T-helper 1 cell treated with Interleukin-12 subunit alpha and Interleukin-12 subunit beta and Interleukin-4 antibody, amounts not matched to agents 30 μg/mL and 1 μg/mL, for 36 hours (primary cell): Measurements from ENCODE around the gene LRRC71.

ENCODE experiments used
- H3K27ac Mint-ChIP-seq: one replicate; pipeline ENCODE4 v1.8.0; 2021; ENCODE audit warnings: mild to moderate bottlenecking, mixed read lengths
- H3K27me3 Mint-ChIP-seq: one replicate; pipeline ENCODE4 v1.8.0; 2021; ENCODE audit warnings: low read depth, mixed read lengths
- H3K36me3 Mint-ChIP-seq: one replicate; pipeline ENCODE4 v1.8.0; 2021; ENCODE audit warnings: low read depth, mixed read lengths
- H3K4me1 Mint-ChIP-seq: one replicate; pipeline ENCODE4 v1.8.0; 2021; ENCODE audit warnings: low read depth, mixed read lengths
- H3K4me3 Mint-ChIP-seq: one replicate; pipeline ENCODE4 v1.8.0; 2021; ENCODE audit warnings: mild to moderate bottlenecking, moderate library complexity, mixed read lengths
- H3K9me3 Mint-ChIP-seq: one replicate; pipeline ENCODE4 v1.8.0; 2021; ENCODE audit warnings: mixed read lengths

Gene LRRC71

GRCh38 chr1:156897078-156897825, 23.2 kb upstream of the LRRC71 start:
- Mint-ChIP-seq H3K4me3 (no peak overlapping the region), H3K27ac (no peak overlapping the region), H3K36me3 (no peaks in the 10 kb centered on the region), H3K4me1 (peaks cover 8% of the 10 kb centered on the region), H3K27me3 (peaks cover 36% of the 10 kb centered on the region), H3K9me3 (no peaks in the 10 kb centered on the region)

GRCh38 chr1:156898161-156898566, 22.3 kb upstream of the LRRC71 start:
- no peaks in the 10 kb centered on the region for H3K36me3 Mint-ChIP-seq
- H3K9me3 Mint-ChIP-seq = no peaks in the 10 kb centered on the region
- no peak overlapping the region for H3K27ac Mint-ChIP-seq
- H3K4me3 Mint-ChIP-seq = no peak overlapping the region
- peaks cover 28% of the 10 kb centered on the region for H3K27me3 Mint-ChIP-seq
- H3K4me1 Mint-ChIP-seq = peaks cover 8% of the 10 kb centered on the region

- H3K4me1 Mint-ChIP-seq = peaks cover 8% of the 10 kb centered on the region
- no peaks in the 10 kb centered on the region for H3K36me3 Mint-ChIP-seq
- H3K4me3 Mint-ChIP-seq = no peak overlapping the region
- no peak overlapping the region for H3K27ac Mint-ChIP-seq
- H3K9me3 Mint-ChIP-seq = no peaks in the 10 kb centered on the region
- H3K27me3 Mint-ChIP-seq = peaks cover 26% of the 10 kb centered on the region
Measured at GRCh38 chr1:156898971-156899664, 21.3 kb upstream of the LRRC71 start.

- Mint-ChIP-seq H3K9me3 (no peaks in the 10 kb centered on the region), H3K27me3 (peaks cover 21% of the 10 kb centered on the region), H3K36me3 (no peaks in the 10 kb centered on the region), H3K4me3 (no peak overlapping the region), H3K4me1 (peaks cover 8% of the 10 kb centered on the region), H3K27ac (no peak overlapping the region)
Measured at GRCh38 chr1:156899956-156900718, 20.3 kb upstream of the LRRC71 start.

- H3K27me3 Mint-ChIP-seq = peaks cover 13% of the 10 kb centered on the region
Measured at GRCh38 chr1:156900896-156901589, 19.4 kb upstream of the LRRC71 start.

GRCh38 chr1:156901590-156901900, 18.9 kb upstream of the LRRC71 start:
- Mint-ChIP-seq H3K9me3 (no peaks in the 10 kb centered on the region), H3K4me3 (no peak overlapping the region), H3K36me3 (no peaks in the 10 kb centered on the region), H3K4me1 (peaks cover 8% of the 10 kb centered on the region), H3K27me3 (peaks cover 13% of the 10 kb centered on the region), H3K27ac (no peak overlapping the region)

More at GRCh38 chr1:156900896-156901589, 19.4 kb upstream of the LRRC71 start:
- Mint-ChIP-seq H3K4me3 (no peak overlapping the region), H3K9me3 (no peaks in the 10 kb centered on the region), H3K27ac (no peak overlapping the region), H3K4me1 (peaks cover 8% of the 10 kb centered on the region), H3K36me3 (no peaks in the 10 kb centered on the region)

GRCh38 chr1:156901966-156902915, 18.2 kb upstream of the LRRC71 start:
- peaks cover 8% of the 10 kb centered on the region for H3K4me1 Mint-ChIP-seq
- no peak overlapping the region for H3K27ac Mint-ChIP-seq
- no peaks in the 10 kb centered on the region for H3K36me3 Mint-ChIP-seq
- peaks cover 13% of the 10 kb centered on the region for H3K27me3 Mint-ChIP-seq
- H3K9me3 Mint-ChIP-seq = no peaks in the 10 kb centered on the region
- no peak overlapping the region for H3K4me3 Mint-ChIP-seq

GRCh38 chr1:156903328-156904091, 16.9 kb upstream of the LRRC71 start:
- no peaks in the 10 kb centered on the region for H3K36me3 Mint-ChIP-seq
- no peak overlapping the region for H3K4me3 Mint-ChIP-seq
- peaks cover 10% of the 10 kb centered on the region for H3K27me3 Mint-ChIP-seq
- no peaks in the 10 kb centered on the region for H3K9me3 Mint-ChIP-seq
- peaks cover 2% of the 10 kb centered on the region for H3K4me1 Mint-ChIP-seq
- H3K27ac Mint-ChIP-seq = no peak overlapping the region

GRCh38 chr1:156904187-156904959, 16.1 kb upstream of the LRRC71 start:
- Mint-ChIP-seq H3K27me3 (peaks cover 4% of the 10 kb centered on the region), H3K4me1 (no peaks in the 10 kb centered on the region)

GRCh38 chr1:156905176-156905575, 15.3 kb upstream of the LRRC71 start:
- no peaks in the 10 kb centered on the region for H3K36me3 Mint-ChIP-seq
- no peak overlapping the region for H3K27ac Mint-ChIP-seq
- H3K9me3 Mint-ChIP-seq = no peaks in the 10 kb centered on the region

More at GRCh38 chr1:156904187-156904959, 16.1 kb upstream of the LRRC71 start:
- H3K4me3 Mint-ChIP-seq = no peak overlapping the region
- H3K9me3 Mint-ChIP-seq = no peaks in the 10 kb centered on the region
- no peak overlapping the region for H3K27ac Mint-ChIP-seq
- H3K36me3 Mint-ChIP-seq = no peaks in the 10 kb centered on the region

GRCh38 chr1:156905651-156906050, 14.8 kb upstream of the LRRC71 start:
- Mint-ChIP-seq H3K27ac (no peak overlapping the region), H3K27me3 (peaks cover 8% of the 10 kb centered on the region), H3K9me3 (no peaks in the 10 kb centered on the region), H3K4me3 (no peak overlapping the region), H3K36me3 (no peaks in the 10 kb centered on the region), H3K4me1 (no peaks in the 10 kb centered on the region)

More at GRCh38 chr1:156905176-156905575, 15.3 kb upstream of the LRRC71 start:
- Mint-ChIP-seq H3K4me1 (no peaks in the 10 kb centered on the region), H3K4me3 (no peak overlapping the region), H3K27me3 (peaks cover 4% of the 10 kb centered on the region)

GRCh38 chr1:156906206-156906906, 14.1 kb upstream of the LRRC71 start:
- Mint-ChIP-seq H3K9me3 (no peaks in the 10 kb centered on the region), H3K4me1 (no peaks in the 10 kb centered on the region), H3K4me3 (no peak overlapping the region), H3K27me3 (peaks cover 14% of the 10 kb centered on the region), H3K36me3 (no peaks in the 10 kb centered on the region), H3K27ac (no peak overlapping the region)
